ENCODE results near the gene ATF6. TPM values are rescaled to one million over a fixed set of nuclear protein-coding genes. Genes with fewer than 3 reads are reported as not detected.

The ATF6 gene
- total and polyA plus RNA-seq, 2 of the 8 experiments (the other 6 are each of a cell fraction or from before 2014, with no cell fraction given) = 4.6 to 10.0 TPM

- H3K56ac ChIP-seq (replicated peaks; ENCODE audit: insufficient read length, low read depth, low read length) = no peak overlapping the region
- H3K36me3 ChIP-seq (ENCODE audit: control insufficient read depth in 2 of 4, insufficient read depth in 4 of 4, low read length in 3 of 4) = no peaks in the 10 kb centered on the region
- no peak overlapping the region for H4K8ac ChIP-seq (ENCODE audit: extremely low read depth, insufficient read depth, low read length)
- H2AFZ ChIP-seq (ENCODE audit: low read length) = no peak overlapping the region
- POLR2A ChIA-PET (ENCODE audit: partially characterized antibody) = interaction anchor here (1.1 kb wide), 1 partner anchor 15 kb away, joined by 4 read pairs; no protein-coding TSS in a partner anchor
- H3K9ac ChIP-seq (replicated peaks in 1 of 4; ENCODE audit: extremely low read depth in 1 of 4, low read depth in 3 of 4, low read length in 3 of 4) = no peak overlapping the region; a peak in 1 of 7 replicates
- H3K18ac ChIP-seq (ENCODE audit: extremely low read depth, low read length) = no peak overlapping the region
- CTCF ChIA-PET (ENCODE audit: partially characterized antibody) = interaction anchor here (0.7 kb wide), 1 partner anchor 33 kb away, joined by 3 read pairs; no protein-coding TSS in a partner anchor
- no peak overlapping the region for H4K91ac ChIP-seq (replicated peaks; ENCODE audit: insufficient read length, low read length)
- no peak overlapping the region for H4K5ac ChIP-seq (ENCODE audit: insufficient read length, low read depth, low read length)
- H3K23me2 ChIP-seq (ENCODE audit: low read depth, low read length) = no peaks in the 10 kb centered on the region; the same call in 1 of the 2 replicates
- H3K4me1 ChIP-seq (replicated peaks in 1 of 4; ENCODE audit: control insufficient read depth in 3 of 4, insufficient read depth in 4 of 4, low read length in 3 of 4) = peaks cover 2 to 12% (median 6%) of the 10 kb centered on the region in 4 experiments; a peak in 3 of 7 replicates
- no peaks in the 10 kb centered on the region for H3K79me2 ChIP-seq (ENCODE audit: control insufficient read depth in 1 of 2, insufficient read depth in 2 of 2, low read length in 2 of 2)
- H3K4me3 ChIP-seq (ENCODE audit: extremely low read depth in 1 of 4, insufficient read depth in 2 of 4, low read depth in 3 of 4, low read length in 4 of 4) = no peak overlapping the region
- peak overlapping the region; percentile 48 for H2BK15ac ChIP-seq (ENCODE audit: low read length)
- H2BK5ac ChIP-seq (ENCODE audit: low read depth, low read length) = 0 out of 2 replicates have a peak overlapping the region, but pooled peaks have one; percentile 28
- no peak overlapping the region for H3K4ac ChIP-seq (replicated peaks; ENCODE audit: insufficient read length, low read depth, low read length)
- H4K20me1 ChIP-seq (replicated peaks in 1 of 2; ENCODE audit: control insufficient read depth in 1 of 2, insufficient read depth in 2 of 2, low read length in 2 of 2) = no peaks in the 10 kb centered on the region
- DNase-seq (ENCODE audit: low read depth in 1 of 2, low spot score in 2 of 2) = no peak
- FAIRE-seq = no peak
- H3K27me3 ChIP-seq (replicated peaks in 1 of 4; ENCODE audit: control insufficient read depth in 3 of 4, extremely low read depth in 1 of 4, insufficient read depth in 3 of 4, low read length in 3 of 4) = no peaks in the 10 kb centered on the region
- 0 out of 2 replicates have a peak overlapping the region, but pooled peaks have one; percentile 70 for H2AK5ac ChIP-seq (ENCODE audit: low read depth, low read length)
- no peak overlapping the region for H3K14ac ChIP-seq (ENCODE audit: insufficient read length)
- no peak overlapping the region for H3K27ac ChIP-seq (ENCODE audit: low read depth, low read length)
- peak overlapping the region; percentile 63; the same call in 1 of the 2 replicates for H2BK12ac ChIP-seq (ENCODE audit: low read depth, low read length)
- no peaks in the 10 kb centered on the region for H3K79me1 ChIP-seq (ENCODE audit: low read depth, low read length)
- H3K9me3 ChIP-seq (ENCODE audit: insufficient read depth in 2 of 2, low read depth in 1 of 2, low read length in 1 of 2) = peaks cover 0 to 5% of the 10 kb centered on the region in 2 experiments; a peak in 1 of 4 replicates
- H2BK120ac ChIP-seq (replicated peaks; ENCODE audit: low read depth, low read length) = no peak overlapping the region
- H2BK20ac ChIP-seq (ENCODE audit: low read length) = peak overlapping the region; percentile 68; the same call in 1 of the 2 replicates
- H3K23ac ChIP-seq (ENCODE audit: insufficient read length) = no peak overlapping the region
- no peak overlapping the region for H3K4me2 ChIP-seq (ENCODE audit: insufficient read depth in 1 of 2, low read depth in 2 of 2, low read length in 2 of 2)
- WGBS, 2 experiments (ENCODE audit: extremely low coverage in 1 of 2, insufficient coverage in 1 of 2, insufficient read length in 1 of 2, insufficient replicate concordance in 2 of 2, low coverage in 1 of 2, low lambda C conversion rate in 2 of 2, missing lambda C conversion rate in 1 of 2) = 85% methylated on average over 3 of the region's 3 CpGs; no CpG with 5 or more reads in 1 of the 2 experiments
- TF ChIP-seq NRF1 (IDR thresholded peaks at IDR 0.05; ENCODE audit: low read depth, low read length) (no peak), RXRA (IDR thresholded peaks at IDR 0.05; ENCODE audit: insufficient read depth, low read depth, low read length) (no peak), BRCA1 (IDR thresholded peaks at IDR 0.05; ENCODE audit: low read depth, low read length) (no peak), KDM1A (IDR thresholded peaks at IDR 0.05; ENCODE audit: borderline replicate concordance, low read length) (no peak), EGR1 (IDR thresholded peaks at IDR 0.05; ENCODE audit: borderline replicate concordance, low read depth, low read length) (no peak), MAX (IDR thresholded peaks at IDR 0.05) (no peak), TAF7 (optimal IDR thresholded peaks at IDR 0.05; ENCODE audit: borderline replicate concordance, low read depth, low read length) (no peak), RFX5 (IDR thresholded peaks at IDR 0.05; ENCODE audit: borderline replicate concordance, low read depth, low read length) (no peak), EP300 (IDR thresholded peaks at IDR 0.05; ENCODE audit: borderline replicate concordance in 1 of 2, low read depth in 2 of 2, low read length in 2 of 2) (no peak), RBBP5 (IDR thresholded peaks at IDR 0.05; ENCODE audit: borderline replicate concordance, low read depth, low read length) (no peak), CHD1 (IDR thresholded peaks at IDR 0.05; ENCODE audit: low read depth, low read length) (no peak), ATF2 (IDR thresholded peaks at IDR 0.05; ENCODE audit: low read length) (no peak)
Observed at GRCh38 chr1:162010175-162010506, 244.0 kb downstream of the ATF6 start.

All from H1 (cell line).